HG03060 (cell line): ENCODE measurements around the gene PHACTR2.

Experiments
- ATAC-seq: cut with Tn5 transposase; IDR thresholded peaks from one replicate; pipeline ENCODE4 v1.9.1; 2021; ENCODE audit warnings: low read depth, moderate number of reproducible peaks; ENCODE audit not compliant: unreplicated experiment

PHACTR2 gene

GRCh38 chr6:143674483-143675381 lies 3.0 kb upstream of the PHACTR2 start:
- no peak for ATAC-seq

GRCh38 chr6:143675382-143675900 lies 2.3 kb upstream of the PHACTR2 start:
- no peak for ATAC-seq

- no peak for ATAC-seq
Measured at GRCh38 chr6:143675946-143676345, 1.8 kb upstream of the PHACTR2 start.

GRCh38 chr6:143676437-143677045 lies 1.2 kb upstream of the PHACTR2 start:
- ATAC-seq = no peak

- no peak for ATAC-seq
Measured at GRCh38 chr6:143677577-143677890, 231 bp upstream of the PHACTR2 start.

- ATAC-seq = no peak
Measured at GRCh38 chr6:143679041-143679440, 1.3 kb downstream of the PHACTR2 start.

GRCh38 chr6:143680141-143680540 lies 2.4 kb downstream of the PHACTR2 start:
- no peak for ATAC-seq

GRCh38 chr6:143682805-143683204 lies 5.0 kb downstream of the PHACTR2 start:
- no peak for ATAC-seq

GRCh38 chr6:143684486-143684885 lies 6.7 kb downstream of the PHACTR2 start:
- ATAC-seq = no peak

- ATAC-seq = no peak
Measured at GRCh38 chr6:143685653-143686052, 7.9 kb downstream of the PHACTR2 start.

GRCh38 chr6:143687591-143687990 lies 9.8 kb downstream of the PHACTR2 start:
- no peak for ATAC-seq

- no peak for ATAC-seq
Measured at GRCh38 chr6:143688681-143689080, 10.9 kb downstream of the PHACTR2 start.

- ATAC-seq = no peak
Measured at GRCh38 chr6:143689852-143690251, 12.1 kb downstream of the PHACTR2 start.

- ATAC-seq = no peak
Measured at GRCh38 chr6:143691155-143691554, 13.4 kb downstream of the PHACTR2 start.

GRCh38 chr6:143691900-143692636 lies 14.3 kb downstream of the PHACTR2 start:
- ATAC-seq = no peak

GRCh38 chr6:143692696-143693095 lies 14.9 kb downstream of the PHACTR2 start:
- ATAC-seq = no peak

- ATAC-seq = no peak
Measured at GRCh38 chr6:143694013-143694412, 16.2 kb downstream of the PHACTR2 start.

- ATAC-seq = no peak
Measured at GRCh38 chr6:143694560-143694959, 16.8 kb downstream of the PHACTR2 start.

GRCh38 chr6:143695130-143695968 lies 17.6 kb downstream of the PHACTR2 start:
- ATAC-seq = no peak

- no peak for ATAC-seq
Measured at GRCh38 chr6:143695969-143696663, 18.4 kb downstream of the PHACTR2 start.
